ENCODE data around the gene ROM1.

DNA sequence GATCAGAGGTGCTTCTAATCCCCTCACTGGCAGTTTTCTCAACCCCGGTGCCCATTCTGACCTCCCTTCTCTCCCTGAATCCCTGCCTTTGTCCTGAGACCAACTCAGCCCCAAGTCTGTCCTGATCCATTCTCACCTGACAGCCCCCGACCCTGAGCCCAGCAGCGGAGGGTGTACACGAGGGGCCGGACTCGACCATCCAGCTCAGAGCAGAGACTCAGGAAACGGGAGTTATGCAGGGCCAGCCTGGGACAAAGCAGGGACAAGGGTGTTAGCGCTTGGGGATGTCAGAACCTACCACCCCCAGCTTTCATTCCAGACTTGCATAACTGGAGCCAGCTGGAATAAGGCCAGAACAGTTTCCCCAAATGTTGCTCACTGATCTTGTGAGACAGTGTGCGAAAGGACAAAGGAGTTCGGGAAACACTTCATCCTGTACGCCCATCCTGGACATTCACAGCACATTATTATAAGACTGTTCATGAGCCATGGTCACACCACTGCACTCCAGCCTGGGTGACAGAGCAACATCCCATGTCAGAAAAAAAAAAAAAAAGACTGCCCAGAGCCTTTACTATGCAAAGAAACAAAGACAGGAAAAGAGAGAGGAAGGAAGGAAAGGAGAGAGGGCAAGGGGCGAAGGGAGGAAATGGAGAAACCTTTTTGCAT, 35.9 kb upstream of the ROM1 start:
- TF ChIP-seq, protein P1, sequence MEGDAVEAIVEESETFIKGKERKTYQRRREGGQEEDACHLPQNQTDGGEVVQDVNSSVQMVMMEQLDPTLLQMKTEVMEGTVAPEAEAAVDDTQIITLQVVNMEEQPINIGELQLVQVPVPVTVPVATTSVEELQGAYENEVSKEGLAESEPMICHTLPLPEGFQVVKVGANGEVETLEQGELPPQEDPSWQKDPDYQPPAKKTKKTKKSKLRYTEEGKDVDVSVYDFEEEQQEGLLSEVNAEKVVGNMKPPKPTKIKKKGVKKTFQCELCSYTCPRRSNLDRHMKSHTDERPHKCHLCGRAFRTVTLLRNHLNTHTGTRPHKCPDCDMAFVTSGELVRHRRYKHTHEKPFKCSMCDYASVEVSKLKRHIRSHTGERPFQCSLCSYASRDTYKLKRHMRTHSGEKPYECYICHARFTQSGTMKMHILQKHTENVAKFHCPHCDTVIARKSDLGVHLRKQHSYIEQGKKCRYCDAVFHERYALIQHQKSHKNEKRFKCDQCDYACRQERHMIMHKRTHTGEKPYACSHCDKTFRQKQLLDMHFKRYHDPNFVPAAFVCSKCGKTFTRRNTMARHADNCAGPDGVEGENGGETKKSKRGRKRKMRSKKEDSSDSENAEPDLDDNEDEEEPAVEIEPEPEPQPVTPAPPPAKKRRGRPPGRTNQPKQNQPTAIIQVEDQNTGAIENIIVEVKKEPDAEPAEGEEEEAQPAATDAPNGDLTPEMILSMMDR (IDR thresholded peaks at IDR 0.05; ENCODE audit: low read length), result no peak
- TF ChIP-seq EZH2 (optimal IDR thresholded peaks at IDR 0.05; ENCODE audit: low read depth, low read length), result no peak
- TF ChIP-seq EZH2phosphoT487 (IDR thresholded peaks at IDR 0.05; ENCODE audit: low read length), result no peak

Data from MM.1S (cell line).